SK-N-DZ (cell line): ENCODE measurements around the gene GLDC.
"Not testable (repeated sequence)": the region's sequence is repeated elsewhere in the genome, so short reads cannot be mapped to it uniquely, and the experiment has no call there.

Source experiments
- DNase-seq: peaks from one replicate; pipeline ENCODE4 v3.0.0-alpha.2; 2015; ENCODE audit warnings: low spot score

GLDC gene

GRCh38 chr9:6664204-6664680 is 18.7 kb upstream of the GLDC start:
- no peak for DNase-seq

- no peak for DNase-seq
Measured at GRCh38 chr9:6660512-6660911, 15.0 kb upstream of the GLDC start.

GRCh38 chr9:6658628-6659353 is 13.3 kb upstream of the GLDC start:
- DNase-seq: no peak

- no peak for DNase-seq
Measured at GRCh38 chr9:6656614-6657300, 11.2 kb upstream of the GLDC start.

- DNase-seq: no peak
Measured at GRCh38 chr9:6655036-6655435, 9.5 kb upstream of the GLDC start.

DNA sequence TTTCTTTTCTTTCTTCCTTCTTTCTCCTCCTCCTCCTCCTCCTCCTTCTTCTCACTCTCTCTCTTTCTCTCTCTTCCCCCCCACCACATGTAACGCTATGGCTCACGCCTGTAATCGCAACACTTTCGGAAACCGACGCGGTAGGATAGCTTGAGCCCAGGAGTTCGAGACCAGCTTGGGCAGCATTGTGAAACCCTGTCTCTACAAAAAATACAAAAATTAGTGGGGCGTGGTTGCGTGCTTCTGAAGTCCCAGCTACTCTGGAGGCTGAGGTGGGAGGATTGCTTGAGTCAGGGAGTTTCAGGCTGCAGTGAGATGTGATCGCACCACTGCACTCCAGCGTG is 736 bp upstream of the GLDC start:
- no peak for DNase-seq

GRCh38 chr9:6645105-6645354 is 499 bp downstream of the GLDC start:
- peak; percentile 2 for DNase-seq

DNA sequence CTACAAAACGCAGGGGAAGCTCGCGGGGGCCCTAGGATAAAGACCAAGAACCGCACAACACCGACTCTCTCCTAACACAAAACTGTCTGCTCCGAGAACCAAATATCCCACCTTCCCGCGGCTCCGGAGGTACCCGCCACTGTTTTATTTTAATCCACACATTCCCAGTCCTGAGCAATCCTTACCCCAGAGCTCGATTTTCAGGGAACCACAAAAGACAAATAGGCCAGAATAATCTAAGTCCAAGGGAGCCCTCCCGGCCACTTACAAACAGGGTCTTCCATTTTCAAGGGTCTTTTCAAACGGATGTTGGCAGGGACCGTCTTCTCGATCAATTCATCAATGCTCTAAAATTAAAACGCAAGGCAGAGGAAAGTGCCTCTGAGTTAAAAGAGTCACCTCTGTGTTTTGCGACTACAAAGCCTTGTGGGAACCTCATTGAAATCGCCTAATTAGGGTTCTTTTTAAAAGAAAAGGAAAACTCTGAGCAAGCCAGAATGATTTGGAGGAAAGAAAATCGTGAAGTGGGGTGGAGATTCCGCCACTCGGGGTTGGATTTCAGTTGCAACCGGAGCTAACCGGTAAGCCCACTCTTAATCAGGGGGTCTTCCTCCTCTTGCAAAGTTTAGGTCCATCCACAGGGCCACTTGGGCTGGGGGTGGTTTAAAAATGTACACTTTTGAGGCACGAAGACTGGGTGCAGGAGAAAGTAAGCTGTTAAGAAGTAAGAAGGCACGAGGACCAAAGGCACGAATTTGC is 1.0 kb downstream of the GLDC start:
- peak; percentile 1 for DNase-seq

GRCh38 chr9:6641961-6642360 is 3.6 kb downstream of the GLDC start:
- no peak for DNase-seq

DNA sequence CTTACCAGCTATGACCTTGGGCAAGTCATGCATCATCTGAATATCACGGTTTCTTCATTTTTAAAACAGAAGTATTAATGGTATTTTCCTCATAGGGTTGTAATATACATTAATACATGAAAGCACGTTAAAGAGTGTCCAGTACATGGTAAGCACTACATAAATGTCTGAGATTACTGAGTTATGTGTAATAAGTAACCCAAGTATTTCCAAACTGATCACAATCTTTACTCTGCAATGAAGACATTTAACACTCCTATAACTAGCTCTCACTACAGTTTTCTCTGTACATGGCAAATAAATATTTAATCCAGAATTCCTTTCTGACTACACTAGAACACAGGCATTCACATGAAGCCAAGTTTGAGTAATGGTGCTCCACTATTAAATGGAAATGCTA is 4.0 kb downstream of the GLDC start:
- DNase-seq: no peak

DNA sequence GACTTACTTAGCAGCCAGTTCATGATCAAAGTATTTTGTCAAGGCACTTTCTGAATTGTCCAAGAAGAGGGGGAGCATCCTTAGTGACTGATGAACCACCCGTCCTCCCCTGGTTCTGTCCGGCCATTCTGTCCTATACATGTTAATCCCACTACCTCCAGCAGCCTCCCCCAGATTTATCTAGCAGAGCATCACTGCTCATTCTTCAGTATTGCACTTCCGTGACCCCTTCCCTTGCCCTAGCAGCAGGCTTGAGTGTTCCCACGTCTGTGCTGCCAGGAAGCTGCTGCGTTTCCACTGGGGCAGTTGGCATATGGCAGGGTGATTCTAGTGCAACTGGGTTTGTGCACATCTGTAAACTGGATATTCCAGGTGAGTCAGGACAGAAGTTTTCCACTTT is 4.5 kb downstream of the GLDC start:
- DNase-seq: no peak

DNA sequence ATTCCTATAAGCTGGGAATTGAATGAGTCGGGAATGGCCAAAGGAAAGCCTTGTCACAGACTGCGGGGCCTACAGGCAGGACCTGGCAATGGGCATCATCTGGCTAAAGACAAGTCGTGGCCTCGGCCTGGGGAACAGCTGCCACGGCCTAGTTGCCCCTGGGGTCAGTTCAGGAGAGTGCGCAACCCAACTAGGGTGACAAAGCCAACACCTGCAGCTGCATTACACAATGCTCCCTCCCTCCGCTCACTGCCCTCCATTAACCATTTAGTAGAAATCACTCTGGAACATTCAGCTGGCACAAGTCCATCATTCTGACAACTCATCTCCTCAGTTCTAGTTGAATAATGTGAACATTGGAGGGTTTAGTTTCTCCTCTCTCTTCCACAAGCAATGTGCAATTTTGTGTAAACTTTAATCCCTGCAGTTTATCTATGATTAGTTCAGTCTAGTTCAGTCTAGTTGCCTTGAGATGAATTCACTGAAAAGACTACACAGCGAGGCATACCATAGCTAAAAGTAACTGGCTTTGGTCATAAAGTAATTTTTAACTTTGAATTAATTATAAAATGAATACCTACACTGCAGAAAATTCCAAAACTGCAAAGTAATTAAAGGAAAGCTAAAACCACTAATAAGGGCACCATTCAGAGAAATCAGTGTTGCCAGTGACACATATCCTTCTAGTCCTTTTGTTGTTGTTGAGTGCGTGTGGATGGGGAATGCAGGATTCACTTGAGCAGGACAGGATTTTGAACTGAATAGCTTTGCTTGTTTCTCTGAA is 5.1 kb downstream of the GLDC start:
- DNase-seq: no peak

DNA sequence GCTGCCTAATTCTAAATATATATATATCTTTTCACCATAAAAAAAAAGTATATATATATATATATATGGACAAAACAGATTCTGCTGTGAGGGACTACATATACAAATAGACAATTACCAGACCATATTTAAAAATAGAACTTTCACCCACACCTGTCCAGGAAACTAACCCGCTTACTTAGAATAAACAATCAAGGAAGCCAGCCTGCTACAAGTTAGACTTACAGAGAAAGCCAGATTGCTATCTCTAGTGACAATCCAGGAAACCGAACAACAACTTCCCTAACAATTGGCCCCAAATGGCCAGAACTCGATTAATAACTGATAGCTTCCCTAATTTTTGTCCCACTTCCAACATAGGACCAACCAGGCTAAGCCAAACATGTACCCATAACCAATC is 5.9 kb downstream of the GLDC start:
- DNase-seq: no peak

DNA sequence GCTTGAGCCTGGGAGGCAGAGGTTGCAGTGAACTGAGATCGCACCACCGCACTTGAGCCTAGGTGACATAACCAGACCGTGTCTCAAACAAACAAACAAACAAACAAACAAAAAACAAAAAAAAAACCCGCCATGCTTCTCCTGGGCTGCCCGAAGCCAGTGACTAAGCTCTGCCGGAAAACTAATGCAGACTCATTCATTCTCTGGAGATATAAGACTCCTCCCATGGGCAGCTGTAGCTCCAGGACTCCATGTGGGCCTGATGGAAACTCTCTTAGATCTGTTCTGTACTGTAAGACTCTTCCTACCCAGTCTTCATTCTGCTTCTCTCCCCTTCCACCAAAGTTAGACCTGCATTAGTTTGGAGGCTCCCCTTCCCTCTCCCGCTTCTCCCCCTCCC is 11.1 kb downstream of the GLDC start:
- no peak for DNase-seq

- no peak for DNase-seq
Measured at GRCh38 chr9:6633378-6633777, 12.2 kb downstream of the GLDC start.

- DNase-seq: no peak
Measured at GRCh38 chr9:6632516-6633183, 12.9 kb downstream of the GLDC start.

DNA sequence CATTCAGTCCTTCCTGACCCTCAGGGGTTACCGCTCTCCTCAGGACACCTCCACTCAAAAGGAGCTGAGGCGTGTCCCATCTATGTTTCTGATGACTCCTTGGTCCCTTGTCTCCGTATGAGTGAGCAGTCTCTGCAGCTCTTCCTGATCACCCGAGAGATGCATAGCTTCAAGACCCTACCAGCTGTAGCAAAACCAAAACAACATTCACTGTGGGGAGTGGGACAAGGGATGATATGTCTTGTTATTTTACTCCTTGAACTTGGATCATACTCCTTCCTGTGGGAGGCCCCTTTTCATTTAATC is 14.4 kb downstream of the GLDC start:
- no peak for DNase-seq

- DNase-seq: no peak
Measured at GRCh38 chr9:6630502-6631206, 14.9 kb downstream of the GLDC start.

DNA sequence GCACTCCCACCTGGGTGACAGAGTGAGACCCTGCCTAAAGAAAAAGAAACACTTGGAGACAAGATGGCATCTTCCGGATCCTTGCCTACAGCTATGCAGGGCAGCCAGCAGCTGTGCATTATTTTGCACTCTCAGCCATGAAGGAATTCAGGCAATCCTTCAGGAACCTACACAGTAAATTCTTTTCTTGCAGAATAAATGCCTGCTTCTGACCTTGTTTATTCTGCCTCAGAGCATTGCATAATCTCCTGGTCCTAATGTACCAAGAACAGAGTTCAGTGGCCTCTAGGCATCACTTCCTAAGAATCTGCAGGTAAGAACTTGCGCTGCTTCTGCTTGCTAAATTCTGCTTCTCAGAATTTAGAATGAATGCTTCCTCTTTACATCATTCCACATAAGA is 16.8 kb downstream of the GLDC start:
- DNase-seq: no peak

GRCh38 chr9:6625363-6625762 is 20.2 kb downstream of the GLDC start:
- DNase-seq: no peak

GRCh38 chr9:6622784-6623183 is 22.7 kb downstream of the GLDC start:
- DNase-seq: not testable (repeated sequence)
